NCI-H446 (cell line): ENCODE data around the gene SP5.
"Not testable (repeated sequence)": the region's sequence is repeated elsewhere in the genome, so short reads cannot be mapped to it uniquely, and the experiment has no call there.

ENCODE experiments used
- DNase-seq, 2 experiments: peaks; one replicate each; lab custom pipeline; 2025; lab: John Stamatoyannopoulos, UW

The SP5 gene

GRCh38 chr2:170739048-170739447, 23.9 kb downstream of the SP5 start:
- DNase-seq = no peak

- DNase-seq = no peak
Observed at GRCh38 chr2:170739507-170740046, 24.4 kb downstream of the SP5 start.

GRCh38 chr2:170740660-170741059, 25.5 kb downstream of the SP5 start:
- DNase-seq = no peak

GRCh38 chr2:170742000-170742399, 26.9 kb downstream of the SP5 start:
- no peak for DNase-seq

GRCh38 chr2:170742896-170743529, 27.9 kb downstream of the SP5 start:
- no peak for DNase-seq

- no peak for DNase-seq
Observed at GRCh38 chr2:170743530-170744239, 28.5 kb downstream of the SP5 start.

- no peak for DNase-seq
Observed at GRCh38 chr2:170744248-170745002, 29.3 kb downstream of the SP5 start.

- no peak for DNase-seq
Observed at GRCh38 chr2:170745305-170745704, 30.2 kb downstream of the SP5 start.

GRCh38 chr2:170747921-170748320, 32.8 kb downstream of the SP5 start:
- DNase-seq = no peak

GRCh38 chr2:170751555-170751954, 36.4 kb downstream of the SP5 start:
- not testable (repeated sequence) for DNase-seq

GRCh38 chr2:170761572-170761971, 46.4 kb downstream of the SP5 start:
- no peak for DNase-seq

- no peak for DNase-seq
Observed at GRCh38 chr2:170762760-170763159, 47.6 kb downstream of the SP5 start.

GRCh38 chr2:170763232-170763631, 48.1 kb downstream of the SP5 start:
- DNase-seq = no peak

GRCh38 chr2:170764880-170765261, 49.7 kb downstream of the SP5 start:
- DNase-seq = no peak

GRCh38 chr2:170766693-170767092, 51.6 kb downstream of the SP5 start:
- DNase-seq = no peak
